GOT3 (cell line): ENCODE measurements around the gene SLC25A26.
A peak's percentile ranks its signal among the peaks of the same experiment; 100 is the strongest.
"Not testable (repeated sequence)": the region's sequence is repeated elsewhere in the genome, so short reads cannot be mapped to it uniquely, and the experiment has no call there.

Experiments used
- DNase-seq: peaks from one replicate; lab custom pipeline; 2025; ENCODE audit warnings: mixed read lengths; lab: John Stamatoyannopoulos, UW

Gene SLC25A26, protein sequence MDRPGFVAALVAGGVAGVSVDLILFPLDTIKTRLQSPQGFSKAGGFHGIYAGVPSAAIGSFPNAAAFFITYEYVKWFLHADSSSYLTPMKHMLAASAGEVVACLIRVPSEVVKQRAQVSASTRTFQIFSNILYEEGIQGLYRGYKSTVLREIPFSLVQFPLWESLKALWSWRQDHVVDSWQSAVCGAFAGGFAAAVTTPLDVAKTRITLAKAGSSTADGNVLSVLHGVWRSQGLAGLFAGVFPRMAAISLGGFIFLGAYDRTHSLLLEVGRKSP

DNA sequence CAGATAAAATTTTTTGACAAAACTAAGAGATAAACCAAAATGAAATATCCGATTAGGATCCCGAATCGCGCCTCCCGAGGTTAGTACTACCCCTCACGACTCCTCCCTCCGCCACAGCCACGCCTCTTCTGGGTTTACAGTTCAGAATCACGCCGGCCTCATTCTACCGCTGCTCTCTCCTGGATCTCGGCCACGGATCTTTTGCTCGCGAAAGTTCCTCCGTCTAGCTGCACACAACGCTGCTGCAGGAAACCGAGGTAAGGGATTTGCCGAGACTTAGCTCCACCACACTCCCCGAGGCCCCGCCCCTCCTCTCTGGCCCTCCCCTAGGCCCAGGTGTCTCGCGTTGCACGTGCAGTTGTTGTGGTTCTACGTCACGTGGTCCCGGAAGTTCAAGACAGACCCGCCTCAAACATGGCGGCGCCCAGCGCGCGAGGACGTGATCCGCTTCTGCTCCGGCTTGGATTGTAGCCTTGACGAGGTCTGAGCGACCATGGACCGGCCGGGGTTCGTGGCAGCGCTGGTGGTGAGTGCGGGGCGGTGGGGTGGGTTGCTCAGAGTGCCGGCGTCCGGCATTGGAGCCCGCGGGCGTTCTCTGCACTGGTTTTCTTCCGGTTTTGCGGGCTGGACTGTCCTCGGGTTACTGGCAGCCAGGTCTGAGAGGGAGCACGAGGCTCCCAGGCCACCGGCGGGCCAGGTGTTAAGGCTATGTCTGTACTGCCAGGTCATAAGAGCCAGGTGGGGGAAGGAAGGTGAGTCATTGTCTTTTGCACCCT lies at the start of gene SLC25A26:
SLC25A26 (plus strand) TSS at position 400 of the 776 bp plus-strand sequence; CDS start at position 494, 94 bp downstream.
- peak; percentile 65 for DNase-seq

- DNase-seq: no peak
Measured at GRCh38 chr3:66172394-66172793, 48.4 kb upstream of the SLC25A26 start.

DNA sequence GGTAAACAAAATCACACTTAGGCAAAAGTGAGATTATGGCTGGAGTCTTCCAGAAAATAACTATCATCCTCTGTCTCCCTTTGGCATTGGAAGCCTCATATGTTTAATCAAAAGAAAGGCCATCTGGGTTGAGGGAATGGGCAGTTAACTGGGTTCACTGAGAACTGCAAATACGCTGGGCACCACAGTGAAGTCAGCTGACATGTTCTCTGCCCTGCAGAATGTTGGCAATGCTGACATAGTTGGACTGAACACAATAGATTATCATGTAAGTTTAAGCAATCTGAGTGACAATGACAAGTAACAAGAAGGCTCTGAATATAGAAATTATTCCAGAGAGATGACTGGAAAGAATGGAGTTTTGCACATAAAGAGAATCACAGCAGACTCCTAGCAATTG lies 43.8 kb upstream of the SLC25A26 start:
- no peak for DNase-seq

GRCh38 chr3:66178206-66178605 lies 42.6 kb upstream of the SLC25A26 start:
- DNase-seq: no peak

GRCh38 chr3:66179793-66180192 lies 41.0 kb upstream of the SLC25A26 start:
- no peak for DNase-seq

GRCh38 chr3:66181764-66182163 lies 39.0 kb upstream of the SLC25A26 start:
- DNase-seq: no peak

- no peak for DNase-seq
Measured at GRCh38 chr3:66182246-66182645, 38.6 kb upstream of the SLC25A26 start.

DNA sequence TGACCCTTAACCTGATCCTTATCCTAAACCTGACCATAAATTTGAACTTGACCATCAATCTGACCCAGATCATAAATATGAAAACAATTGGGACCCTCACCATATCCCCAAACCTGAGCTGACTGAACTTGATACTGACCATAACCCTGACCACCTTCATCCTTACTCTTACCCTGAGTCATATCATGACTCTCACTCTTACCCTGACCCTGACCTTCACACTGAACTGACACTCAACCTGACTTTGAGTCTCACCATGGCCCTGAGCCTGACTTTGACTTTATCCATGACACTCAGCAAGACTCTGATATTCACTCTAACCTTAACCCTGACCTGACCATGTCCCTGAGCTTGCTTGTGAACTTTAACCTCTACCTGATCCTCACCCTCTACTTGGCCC lies 34.3 kb upstream of the SLC25A26 start:
- DNase-seq: no peak

- DNase-seq: peak; percentile 28
Measured at GRCh38 chr3:66195347-66195783, 25.4 kb upstream of the SLC25A26 start.

DNA sequence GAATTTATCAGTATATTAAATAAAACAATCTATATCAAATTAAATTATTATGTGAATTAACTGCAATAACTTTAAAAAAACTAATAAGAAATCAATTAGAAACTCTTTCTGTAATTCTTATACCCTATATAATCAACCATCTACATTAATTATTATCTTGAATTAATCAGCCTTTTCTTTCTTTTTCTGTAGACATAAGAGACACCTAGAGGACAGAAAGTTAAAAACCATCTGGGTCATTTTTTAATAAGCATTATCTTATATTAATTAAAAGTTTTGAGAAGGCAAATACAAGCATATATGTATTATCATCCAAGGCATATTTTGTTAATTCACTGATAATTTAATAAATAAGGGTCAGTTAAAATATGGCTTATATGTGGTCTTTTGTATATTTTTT lies 24.2 kb upstream of the SLC25A26 start:
- DNase-seq: no peak

- no peak for DNase-seq
Measured at GRCh38 chr3:66198437-66199088, 22.2 kb upstream of the SLC25A26 start.

- DNase-seq: no peak
Measured at GRCh38 chr3:66199089-66199473, 21.7 kb upstream of the SLC25A26 start.

- no peak for DNase-seq
Measured at GRCh38 chr3:66200147-66200546, 20.7 kb upstream of the SLC25A26 start.

DNA sequence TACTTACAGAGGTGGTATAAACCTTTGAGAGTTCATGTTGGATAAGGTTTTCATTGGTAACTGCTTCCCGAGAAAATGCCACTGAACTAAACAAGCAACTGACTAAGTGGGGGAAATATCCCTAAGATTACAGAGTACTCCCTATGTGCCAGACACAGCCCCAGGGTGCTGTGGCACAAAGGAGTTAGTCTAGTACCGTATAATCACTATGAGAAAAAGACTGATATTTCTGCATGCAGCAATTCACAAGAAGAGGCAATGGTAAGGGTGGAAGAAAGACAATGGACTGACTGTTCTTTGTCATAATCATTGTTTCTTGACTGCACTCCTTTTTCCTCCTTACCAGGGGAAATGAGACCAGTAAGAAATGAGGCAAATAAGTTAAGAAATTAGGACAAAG lies 20.0 kb upstream of the SLC25A26 start:
- no peak for DNase-seq

GRCh38 chr3:66203275-66203674 lies 17.5 kb upstream of the SLC25A26 start:
- DNase-seq: no peak

- DNase-seq: no peak
Measured at GRCh38 chr3:66206806-66207205, 14.0 kb upstream of the SLC25A26 start.

- no peak for DNase-seq
Measured at GRCh38 chr3:66208189-66208588, 12.6 kb upstream of the SLC25A26 start.

DNA sequence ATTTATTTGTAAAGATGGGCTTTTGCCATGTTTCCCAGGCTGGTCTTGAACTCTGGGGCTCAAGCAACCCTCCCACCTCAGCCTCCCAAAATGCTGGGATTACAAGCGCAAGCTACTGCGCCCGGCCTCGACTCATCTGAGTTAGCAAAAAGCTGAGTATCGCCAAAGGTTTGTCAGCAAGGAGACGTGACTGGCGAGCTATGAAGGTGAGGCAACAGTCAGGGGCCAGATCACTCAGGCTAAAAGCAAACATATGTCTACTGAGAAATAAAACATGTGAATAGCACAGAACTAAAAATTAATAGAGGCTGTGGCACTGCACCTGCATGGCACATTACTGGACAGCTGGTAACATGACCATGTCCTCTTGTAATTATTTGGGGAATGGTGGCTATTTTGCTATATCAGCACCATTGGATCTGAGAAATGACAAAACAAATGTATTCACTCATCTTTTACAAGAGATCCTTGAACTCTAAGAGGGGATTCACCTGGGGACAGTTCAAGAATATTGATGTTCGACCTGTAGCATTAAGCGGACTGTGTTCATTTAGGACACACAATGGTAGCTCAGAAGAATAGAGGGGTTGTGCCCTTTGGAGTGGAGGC lies 10.0 kb upstream of the SLC25A26 start:
- DNase-seq: no peak

DNA sequence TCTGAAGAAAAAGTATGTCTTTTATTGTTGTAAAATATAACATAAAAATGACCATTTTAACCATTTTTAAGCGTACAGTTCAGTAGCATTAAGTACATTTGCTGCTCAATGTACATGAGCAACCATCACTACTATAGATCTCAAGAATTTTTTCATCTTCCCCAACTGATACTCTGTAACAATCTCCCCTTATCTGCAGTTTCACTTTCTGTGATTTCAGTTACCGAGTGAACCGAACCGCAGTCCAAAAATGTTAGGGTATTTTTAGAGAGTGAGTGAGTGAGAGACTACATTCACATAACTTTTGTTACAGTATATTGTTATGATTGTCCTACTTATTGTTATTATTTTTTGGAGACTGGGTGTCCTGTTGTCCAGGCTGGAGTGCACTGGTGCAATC lies 9.0 kb upstream of the SLC25A26 start:
- DNase-seq: no peak

DNA sequence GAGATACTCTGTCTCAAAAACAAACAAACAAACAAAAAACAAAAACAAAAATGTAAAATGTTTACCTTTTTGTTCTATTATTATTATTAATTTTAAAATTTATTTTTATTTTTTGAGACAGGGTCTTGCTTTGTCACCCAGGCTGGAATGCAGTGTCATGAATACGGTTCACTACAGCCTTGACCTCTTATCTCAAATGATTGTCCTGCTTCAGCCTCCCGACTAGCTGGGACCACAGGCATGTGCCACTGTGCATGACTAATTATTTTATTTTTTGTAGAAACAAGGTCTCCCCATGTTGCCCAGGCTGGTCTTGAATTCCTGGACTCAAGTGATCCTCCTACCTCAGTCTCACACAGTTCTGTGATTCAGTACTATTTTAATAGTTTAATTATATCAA lies 5.7 kb upstream of the SLC25A26 start:
- DNase-seq: no peak

GRCh38 chr3:66220066-66220465 lies 735 bp upstream of the SLC25A26 start:
- no peak for DNase-seq

GRCh38 chr3:66224220-66224619 lies 3.4 kb downstream of the SLC25A26 start:
- DNase-seq: no peak

DNA sequence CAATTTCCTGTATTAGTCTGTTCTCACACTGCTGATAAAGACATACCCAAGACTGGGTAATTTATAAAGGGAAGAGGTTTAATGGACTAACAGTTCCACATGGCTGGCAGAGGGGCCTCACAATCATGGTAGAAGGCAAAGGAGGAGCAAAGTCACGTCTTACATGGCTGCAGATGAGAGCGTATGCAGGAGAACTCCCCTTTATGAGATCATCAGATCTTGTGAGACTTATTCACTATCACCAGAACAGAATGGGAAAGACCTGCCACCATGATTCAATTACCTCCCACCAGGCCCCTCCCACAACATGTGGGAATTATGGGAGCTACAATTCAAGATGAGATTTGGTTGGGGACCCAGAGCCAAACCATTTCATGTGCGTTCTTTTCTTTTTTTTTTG lies 5.3 kb downstream of the SLC25A26 start:
- not testable (repeated sequence) for DNase-seq
